ENCODE data around the gene LZTS3.
"Not testable (repeated sequence)": the region's sequence is repeated elsewhere in the genome, so short reads cannot be mapped to it uniquely, and the experiment has no call there.

Gene LZTS3

DNA sequence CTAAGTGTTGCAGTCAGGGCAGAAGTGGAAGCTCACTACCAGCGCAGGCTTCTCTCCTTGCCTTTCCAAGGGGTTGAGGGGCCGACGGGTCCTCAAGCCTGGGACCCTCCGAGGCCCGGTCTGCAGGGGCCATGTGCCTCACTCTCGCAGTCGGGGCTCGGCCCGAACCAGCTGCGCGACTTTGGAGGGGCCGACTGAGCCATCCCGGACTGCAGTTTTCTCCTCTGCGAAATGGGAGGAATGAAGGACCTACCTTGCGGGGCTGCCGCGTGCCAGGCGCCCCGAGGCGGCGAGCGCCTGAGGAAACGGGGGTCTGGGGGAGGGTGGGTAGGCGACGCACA, 5.6 kb downstream of the LZTS3 start:
- DNase-seq (ENCODE audit: low spot score), result no peak

DNA sequence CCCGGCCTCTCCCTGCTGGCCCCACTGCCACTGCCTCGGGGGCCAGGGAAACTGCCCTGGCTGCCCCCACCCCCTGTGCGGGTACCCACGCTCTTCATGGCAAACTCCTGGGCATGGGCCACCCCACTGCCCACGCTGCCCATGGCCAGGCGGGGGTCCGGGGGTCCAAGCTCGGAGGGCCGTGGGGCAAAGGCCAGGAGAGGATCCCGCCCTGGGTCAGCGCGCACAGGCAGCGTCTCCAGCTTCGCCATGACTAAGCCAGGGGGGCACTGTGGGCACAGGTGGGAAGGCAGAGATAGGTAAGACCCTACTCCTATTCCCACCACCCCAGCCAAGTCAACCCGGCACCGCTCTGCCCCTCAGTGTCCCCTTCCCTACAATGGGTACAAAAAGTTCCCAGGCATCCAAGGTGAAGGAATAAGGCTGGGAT, 6.4 kb downstream of the LZTS3 start:
- DNase-seq (ENCODE audit: low spot score), result no peak

DNA sequence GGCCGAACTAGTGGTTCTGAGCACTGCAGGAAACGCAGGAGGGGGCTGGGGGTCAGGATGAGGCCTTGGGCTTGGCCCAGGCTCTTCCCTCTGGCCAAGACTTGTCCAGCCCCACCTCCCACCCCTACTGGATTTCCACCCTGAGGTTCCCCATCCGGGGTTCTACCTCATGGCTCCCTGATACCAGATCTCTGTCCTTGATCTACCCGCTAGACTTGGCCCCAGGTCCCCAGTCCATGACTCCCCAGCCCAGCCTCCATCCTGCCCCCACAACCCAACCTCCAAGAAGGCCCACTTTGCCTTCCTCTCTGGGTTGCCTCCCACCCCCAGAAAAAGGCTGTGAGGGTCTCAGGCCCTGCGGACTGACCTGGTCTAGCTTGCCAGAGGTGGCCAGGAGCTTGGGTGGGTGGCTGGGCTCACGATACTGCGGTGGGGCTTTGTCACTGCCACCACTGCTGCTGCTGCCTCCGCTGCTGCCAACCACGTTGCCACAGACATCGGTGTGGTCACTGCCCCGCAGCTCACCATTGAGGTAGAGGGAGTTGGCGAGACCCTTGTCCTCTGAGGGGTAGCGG, 6.9 kb downstream of the LZTS3 start:
- DNase-seq (ENCODE audit: low spot score), result no peak

DNA sequence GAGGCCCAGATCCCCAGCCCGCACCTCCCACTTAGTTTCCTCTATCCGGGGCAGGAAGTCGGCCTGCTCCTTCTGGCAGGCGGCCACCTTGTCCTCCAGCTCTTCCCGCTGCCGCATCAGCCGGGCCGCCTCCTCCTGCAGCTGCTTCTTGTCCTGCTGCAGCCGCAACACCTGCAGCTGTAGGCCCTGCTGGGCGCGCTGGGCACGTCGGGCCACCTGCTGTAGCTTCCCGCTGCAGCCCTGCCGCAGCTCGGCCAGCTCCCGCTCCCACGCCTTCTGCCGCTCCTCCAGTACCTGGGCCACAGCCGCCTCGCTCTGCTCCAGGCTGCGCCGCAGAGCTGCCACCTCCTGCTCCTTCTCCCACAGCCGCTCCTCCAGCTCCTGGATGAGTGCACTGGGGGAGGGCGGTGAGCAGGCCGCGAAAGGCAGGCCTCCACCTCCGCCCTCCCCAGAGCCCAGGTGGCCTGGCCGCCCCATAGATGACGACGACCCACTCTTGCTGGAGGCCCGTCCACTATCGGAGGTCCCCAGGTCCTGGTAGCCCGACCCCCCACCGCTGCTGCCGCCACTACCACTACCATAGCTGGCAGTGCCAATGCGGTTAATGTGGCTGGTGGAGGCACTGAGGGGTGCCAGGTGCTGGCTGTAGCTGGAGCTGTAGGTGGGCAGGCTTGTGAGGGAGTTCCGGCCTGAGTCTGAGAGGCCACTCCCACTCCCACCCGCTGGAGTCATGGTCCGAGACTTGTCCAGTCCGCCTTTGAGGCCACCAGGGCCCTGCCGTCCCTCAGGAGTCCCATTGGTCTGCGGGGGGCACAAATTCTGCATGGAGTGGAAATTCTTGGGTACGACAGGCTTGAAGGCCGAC, 7.6 kb downstream of the LZTS3 start:
- no peak for DNase-seq (ENCODE audit: low spot score)

DNA sequence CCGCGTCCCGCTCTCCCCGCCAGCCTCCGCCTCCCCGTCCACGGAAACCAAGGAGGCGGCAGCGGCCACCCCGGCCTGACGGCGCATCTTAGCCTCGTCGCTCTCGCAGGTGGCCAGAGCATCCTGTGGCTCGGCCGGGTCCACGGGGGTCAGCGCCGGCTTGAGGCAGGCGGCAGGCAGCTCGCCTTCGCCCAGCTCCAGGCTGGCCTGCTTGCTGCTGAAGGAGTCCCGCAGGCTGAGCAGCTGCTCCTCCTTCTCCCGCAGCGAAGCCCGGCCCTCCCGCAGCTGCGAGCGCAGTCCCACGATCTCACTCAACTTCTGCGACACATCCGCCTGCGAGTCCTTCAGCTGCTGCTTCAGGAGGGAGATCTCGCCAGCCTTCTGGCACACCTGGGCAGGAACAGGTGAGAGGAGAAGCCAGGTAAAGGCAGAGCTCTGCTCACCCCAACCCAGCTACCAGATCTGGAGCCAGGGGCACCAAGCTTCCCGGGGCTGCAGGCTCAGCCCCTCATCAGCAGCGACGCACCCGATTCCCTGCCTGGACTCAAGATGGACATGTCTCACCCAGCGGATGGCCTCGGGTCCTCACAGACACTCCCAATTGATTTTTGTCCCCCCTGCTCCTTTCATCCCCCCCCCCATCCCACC, 8.5 kb downstream of the LZTS3 start:
- no peak for DNase-seq (ENCODE audit: low spot score)

DNA sequence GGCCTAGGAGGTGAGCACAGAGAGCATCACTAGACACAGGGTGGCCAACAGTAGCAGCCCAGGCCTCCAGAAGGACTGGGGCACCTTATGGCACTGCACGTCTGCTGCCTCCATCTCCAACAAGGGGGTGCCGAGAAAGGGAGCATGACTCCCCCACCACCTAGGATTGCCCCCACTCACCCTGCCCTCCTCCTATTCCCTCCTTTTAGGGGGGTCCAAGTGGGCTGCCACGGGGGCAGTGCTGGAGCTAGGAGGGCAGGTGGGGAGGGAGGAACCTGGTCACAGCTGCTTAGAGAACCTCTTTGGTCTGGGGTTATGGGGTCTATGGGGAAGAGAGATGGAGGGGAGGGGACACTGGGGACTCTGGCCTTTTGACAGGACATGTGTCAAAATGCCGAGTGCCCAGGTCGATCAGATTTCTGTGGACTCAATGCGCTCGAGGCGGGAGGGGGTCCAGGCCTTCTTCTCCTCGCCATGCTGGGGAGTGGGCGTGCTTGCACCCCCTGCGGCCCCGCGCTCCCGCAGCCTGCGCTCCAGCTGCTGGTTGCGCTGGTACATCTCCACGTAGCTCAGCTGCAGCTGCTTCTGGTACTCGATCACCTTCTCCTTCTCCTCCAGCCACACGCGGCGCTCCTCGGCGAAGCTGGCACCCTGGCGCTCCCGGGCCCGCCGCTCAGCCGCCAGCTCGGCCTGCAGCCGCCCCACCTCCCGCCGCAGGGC, 9.1 kb downstream of the LZTS3 start:
- no peak for DNase-seq (ENCODE audit: low spot score)

DNA sequence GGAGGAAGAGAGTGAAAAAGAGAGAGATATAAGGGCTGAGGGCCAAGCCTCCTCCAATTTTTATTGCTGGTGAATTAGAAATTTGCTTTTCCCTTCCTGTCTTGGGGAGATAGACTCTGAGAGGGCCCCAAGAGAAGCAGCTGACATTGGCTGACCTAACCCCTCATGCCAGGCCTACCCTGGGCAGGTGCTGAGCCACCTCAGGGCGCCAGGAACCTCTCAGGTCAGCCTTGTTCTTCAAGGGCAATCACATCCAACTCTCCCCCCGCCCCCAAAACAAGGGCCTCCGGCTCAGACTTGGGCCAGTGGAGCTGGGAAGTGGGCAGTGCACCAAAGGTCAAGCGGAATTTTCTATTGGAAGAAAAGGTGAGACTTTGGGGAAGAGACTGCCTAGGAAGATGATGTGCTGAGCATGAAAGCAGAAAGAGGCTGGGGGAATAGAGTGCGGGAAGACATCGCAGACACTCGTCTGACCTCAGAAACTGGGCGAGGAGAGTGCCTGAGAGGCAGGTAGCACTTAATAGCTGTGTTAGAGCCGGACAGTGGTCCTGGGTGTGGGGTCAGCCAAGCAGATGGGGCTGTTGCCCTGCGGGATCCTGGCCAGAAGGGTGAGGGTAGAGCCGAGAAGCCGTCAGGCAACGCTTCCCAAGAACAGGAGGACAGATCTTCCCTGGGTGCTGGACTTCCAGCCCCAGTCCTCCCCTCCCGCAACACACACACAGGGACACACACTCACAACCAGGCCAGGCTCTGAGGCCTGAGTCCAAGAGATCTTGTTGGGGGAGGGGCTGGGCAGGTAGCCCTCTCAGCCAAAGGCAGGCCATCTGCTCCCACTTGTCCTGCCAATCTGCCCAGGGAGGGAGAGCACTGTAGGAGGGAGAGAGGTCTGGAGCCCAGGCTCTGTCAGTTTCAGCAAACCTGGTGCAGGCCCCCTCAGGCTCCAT, 10.0 kb downstream of the LZTS3 start:
- no peak for DNase-seq (ENCODE audit: low spot score)

DNA sequence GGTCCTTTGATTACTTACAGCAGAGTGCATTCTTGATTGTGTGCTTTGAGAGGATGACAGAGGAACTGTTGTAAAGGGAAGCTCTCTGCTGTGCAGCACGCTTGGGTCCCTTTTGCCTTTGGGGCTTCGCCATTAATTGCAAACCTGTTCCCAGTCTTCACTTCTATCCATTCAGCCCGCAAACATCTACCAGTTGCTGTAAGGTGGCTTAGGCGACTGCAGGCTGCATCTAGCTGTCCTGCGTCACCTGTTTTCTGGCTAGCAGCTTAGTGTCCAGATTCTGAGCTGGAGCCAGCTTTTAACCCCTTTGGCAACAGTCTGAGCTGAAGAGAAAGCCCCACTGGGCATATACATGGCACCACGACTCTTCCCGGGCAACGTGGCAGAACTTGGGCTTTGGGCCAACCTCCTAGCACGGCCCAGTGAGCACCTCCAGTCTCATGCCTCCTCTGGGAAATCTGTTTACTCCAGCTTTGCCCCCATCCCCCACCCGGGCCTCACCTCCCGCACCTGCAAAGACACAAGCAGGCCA, 11.2 kb downstream of the LZTS3 start:
- no peak for DNase-seq (ENCODE audit: low spot score)

DNA sequence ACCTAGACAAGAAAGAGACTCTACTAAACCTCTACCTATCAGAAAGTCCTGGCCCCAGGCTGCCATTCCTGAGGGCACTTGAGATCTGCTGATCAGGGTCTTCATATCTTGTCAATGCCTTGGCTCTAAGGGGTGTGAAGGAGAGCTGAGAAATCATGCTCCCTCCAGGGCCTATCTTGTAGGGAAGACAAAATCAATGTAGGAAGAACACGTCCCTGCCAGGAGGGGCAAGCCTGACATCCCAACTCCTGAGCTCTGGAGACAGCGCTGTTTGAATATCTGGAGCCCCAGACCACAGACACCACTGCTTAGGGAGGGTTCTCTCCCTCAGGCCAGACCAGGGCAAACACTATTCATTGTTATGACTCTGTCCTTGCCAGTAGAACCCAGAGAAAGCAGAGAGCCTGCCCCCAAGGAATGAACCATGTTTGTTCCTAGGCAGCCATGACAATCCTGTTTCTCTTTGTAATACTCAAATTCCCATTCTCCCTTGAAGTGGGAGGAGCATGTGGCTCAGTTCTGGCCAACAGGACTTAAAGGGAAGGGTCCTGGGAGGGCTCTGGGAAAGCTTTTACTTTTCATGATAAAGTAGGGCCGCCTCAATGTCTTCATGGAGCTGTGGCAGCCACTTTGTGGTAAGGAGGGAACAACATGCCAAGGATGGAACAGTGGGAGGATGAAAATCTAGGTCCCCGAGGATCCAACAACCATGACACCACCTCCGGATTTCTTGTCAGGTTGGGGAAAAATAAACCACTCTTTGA, 11.9 kb downstream of the LZTS3 start:
- DNase-seq (ENCODE audit: low spot score), result no peak

DNA sequence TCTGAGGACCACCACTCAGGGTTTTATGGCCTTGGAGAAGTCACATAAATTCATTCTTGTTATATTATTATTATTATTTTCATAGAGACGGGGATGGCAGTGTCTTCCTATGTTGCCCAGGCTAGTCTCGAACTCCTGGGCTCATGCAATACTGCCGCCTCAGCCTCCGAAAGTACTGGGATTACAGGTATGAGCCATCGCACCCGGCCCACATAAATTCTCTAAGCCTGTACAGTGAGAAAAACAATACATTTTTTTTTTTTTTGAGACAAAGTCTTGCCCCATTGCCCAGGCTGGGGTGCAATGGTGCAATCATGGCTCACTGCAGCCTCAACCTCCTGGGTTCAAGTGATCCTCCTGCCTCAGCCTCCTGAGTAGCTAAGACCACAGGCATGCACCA, 12.9 kb downstream of the LZTS3 start:
- no peak for DNase-seq (ENCODE audit: low spot score)

DNA sequence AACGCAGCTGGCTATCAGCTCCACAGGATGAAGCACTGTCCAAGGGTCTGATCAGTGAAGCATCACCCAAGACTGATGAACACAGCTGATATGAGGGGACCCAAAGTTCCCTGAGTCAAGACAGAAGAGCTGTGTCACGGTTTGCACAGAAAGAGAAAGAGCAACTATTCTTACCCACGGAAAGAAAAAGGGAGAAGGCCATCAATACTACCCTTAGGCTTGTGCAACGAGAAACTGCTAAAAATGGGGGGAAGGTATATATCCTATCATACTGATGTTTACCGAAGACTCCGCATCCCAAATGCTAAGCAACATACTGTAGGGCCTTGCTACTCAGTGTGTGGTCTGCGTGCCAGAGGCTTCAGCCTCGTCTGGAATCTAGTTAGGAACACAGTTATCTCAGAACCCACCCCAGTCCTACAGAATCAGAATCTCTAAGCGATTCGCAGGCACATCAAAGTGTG, 14.3 kb downstream of the LZTS3 start:
- peak; percentile 49 for DNase-seq (ENCODE audit: low spot score)

DNA sequence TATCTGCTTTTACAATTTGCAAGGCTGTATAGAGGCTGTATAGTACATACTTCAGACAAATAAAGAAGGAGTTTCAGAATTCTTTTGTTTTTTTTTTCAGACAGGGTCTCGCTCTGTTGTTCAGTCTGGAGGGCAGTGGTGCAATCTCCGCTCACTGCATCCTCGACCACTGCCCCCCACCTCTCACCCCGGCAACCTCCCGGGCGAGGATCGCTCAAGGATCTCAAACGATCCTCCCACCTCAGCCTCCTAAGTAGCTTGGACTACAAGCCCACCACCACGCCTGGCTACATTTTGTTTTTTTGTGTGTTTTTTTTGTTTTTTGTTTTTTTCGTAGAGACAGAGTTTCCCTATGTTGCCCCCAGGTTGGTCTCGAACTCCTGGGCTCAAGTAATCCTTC, 15.5 kb downstream of the LZTS3 start:
- DNase-seq (ENCODE audit: low spot score), result no peak

DNA sequence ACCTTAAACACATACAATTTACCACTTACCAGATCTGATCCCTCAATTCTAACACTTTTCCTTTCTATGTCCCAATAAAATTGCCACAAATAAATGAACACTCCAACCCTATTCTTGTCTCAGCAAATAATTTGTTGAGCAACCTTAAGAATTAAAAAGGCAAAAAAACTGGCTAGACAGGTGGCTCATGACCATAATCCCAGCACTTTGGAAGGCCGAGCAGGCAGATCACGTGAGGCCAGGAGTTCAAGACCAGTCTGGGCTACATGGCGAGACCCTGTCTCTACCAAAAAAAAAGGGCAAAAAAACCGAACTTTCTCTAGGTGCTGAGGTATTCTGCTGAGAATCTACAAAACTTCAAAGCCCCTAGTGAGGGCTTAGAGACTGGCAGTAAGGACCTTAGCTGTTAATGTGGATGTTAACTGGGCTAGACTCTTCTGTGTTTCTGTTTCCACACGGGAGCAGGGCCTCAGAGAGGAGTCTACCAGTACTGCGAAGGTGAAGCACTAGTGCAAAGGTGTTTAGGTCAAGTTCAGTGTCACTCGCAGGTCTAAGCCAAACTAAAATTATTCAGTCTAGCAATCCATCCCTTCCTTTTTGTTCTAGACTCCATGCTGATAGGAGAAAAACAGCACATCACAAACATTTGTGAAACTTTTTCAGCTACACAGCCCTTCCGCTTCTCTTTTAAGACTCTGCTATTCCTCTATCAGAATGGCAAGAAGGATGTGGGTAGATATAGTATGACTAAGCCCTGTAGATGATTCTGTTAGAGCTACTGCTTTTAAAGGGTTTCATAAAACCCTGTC, 16.3 kb downstream of the LZTS3 start:
- DNase-seq (ENCODE audit: low spot score), result no peak

DNA sequence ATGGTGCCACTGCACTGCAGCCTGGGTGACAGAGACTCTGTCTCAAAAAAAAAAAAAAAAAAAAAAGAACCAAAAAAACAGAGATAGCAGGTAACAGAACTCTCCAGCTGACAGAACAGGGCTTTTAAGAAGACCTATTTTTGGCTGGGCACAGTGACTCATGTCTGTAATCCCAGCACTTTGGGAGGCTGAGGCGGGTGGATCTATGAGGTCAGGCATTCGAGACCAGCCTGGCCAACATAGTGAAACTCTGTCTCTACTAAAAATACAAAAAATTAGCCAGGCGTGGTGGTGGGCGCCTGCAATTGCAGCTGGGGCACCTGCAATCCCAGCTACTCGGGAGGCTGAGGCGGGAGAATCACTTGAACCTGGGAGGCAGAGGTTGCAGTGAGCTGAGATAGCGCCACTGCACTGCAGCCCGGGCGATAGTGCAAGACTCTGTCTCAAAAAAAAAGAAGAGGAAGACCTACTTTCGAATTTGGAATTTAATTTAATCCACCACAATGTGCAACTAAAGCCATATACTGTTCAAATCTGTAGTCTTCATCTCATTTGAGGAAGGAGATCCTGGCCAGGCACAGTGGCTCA, 21.2 kb downstream of the LZTS3 start:
- not testable (repeated sequence) for DNase-seq (ENCODE audit: low spot score)

DNA sequence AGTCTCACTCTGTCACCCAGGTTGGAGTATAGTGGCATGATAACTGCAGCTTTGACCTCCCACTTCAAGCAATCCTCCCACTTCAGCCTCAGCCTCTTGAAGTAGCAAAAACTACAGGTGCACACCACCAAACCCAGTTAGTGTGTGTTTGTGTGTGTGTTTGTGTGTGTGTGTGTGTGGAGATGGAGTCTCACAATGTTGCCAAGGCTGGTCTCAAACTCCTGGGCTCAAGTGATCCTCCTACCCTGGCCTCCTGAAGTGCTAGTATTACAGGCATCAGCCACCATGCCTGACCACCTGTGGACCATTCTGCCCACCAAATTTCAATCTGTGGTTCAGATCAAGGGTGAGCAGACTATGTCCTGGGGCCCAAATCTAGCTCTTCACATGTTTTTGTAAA, 22.4 kb downstream of the LZTS3 start:
- DNase-seq (ENCODE audit: low spot score), result no peak

DNA sequence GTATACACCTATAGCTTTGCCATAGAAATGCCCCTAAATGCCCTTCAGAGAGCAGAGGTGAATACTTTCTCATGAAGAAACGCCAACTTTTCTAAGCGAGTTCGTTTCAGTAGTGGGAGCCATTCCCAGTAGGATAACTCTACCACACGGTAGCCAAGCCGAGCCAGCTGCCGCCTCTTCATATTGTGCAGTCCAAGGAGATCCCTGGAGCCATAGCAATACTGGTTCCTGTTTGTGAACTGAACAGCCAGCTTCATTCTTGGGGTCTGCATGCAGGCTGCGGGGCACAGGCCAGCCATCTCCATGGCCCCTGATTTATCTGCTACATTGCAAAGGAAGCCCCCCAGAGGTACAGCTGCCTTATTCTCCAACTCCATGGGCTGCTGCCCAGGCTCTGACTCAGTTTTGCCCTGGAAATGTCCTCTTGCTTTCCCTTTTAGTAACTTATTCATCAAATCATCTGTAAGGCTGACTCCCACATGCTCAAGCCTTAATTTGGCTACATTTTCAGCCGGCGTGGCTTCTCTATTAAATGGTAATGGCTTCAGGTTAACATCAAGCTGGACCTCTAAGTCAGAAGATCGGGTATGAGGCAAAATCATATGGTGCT, 26.5 kb downstream of the LZTS3 start:
- DNase-seq (ENCODE audit: low spot score), result no peak

DNA sequence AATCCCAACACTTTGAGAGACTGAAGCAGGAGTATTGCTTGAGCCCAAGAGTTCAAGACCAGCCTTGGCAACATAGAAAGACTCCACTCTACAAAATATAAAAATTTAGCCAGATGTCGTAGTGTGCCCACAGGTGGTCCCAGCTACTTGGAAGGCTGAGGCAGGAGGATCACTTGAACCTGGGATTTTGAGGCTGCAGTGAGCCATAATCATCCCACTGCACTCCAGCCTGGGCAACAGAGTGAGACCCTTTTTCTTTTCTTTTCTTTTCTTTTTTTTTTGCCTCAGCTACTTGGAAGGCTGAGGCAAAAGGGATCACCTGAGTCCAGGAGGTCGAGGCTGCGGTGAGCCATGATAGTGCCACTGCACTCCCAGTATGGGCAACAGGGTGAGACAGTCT, 31.6 kb downstream of the LZTS3 start:
- DNase-seq (ENCODE audit: low spot score), result no peak

DNA sequence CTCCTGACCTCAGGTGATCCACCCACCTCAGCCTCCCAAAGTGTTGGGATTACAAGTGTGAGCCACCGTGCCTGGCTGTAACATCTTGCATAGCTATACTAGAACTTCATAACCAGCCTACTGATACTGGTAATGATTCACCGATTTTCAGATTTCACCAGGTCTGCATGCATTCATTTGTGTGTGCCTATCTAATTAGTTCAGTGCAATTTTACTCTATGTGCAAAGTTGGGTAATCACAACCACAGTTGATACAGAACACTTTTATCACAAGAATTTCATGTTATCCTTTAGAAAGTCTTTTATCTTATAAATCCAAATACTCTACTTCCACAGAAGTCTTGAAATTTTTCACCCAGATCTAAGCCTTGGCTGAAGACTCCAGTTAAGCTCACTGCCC, 35.9 kb downstream of the LZTS3 start:
- no peak for DNase-seq (ENCODE audit: low spot score)
